ENCODE results near the gene BABAM2. TPM values are rescaled to one million over a fixed set of nuclear protein-coding genes. Genes with fewer than 3 reads are reported as not detected.

BABAM2 gene
- total RNA-seq, 4 donors from 2014 or later: 24.3 to 46.1 (median 44.5) TPM

GRCh38 chr2:28377984-28378678 lies 487.6 kb downstream of the BABAM2 start:
- H3K9me3 ChIP-seq: no peaks in the 10 kb centered on the region

GRCh38 chr2:28378679-28379584 lies 488.4 kb downstream of the BABAM2 start:
- Histone ChIP-seq H3K36me3 (no peaks in the 10 kb centered on the region), H3K4me1 (peaks cover 0 to 5% (median 0%) of the 10 kb centered on the region in 4 donors), H3K27ac (peak overlapping the region in 1 of 4 donors; percentile 77), H3K9me3 (no peaks in the 10 kb centered on the region), H3K27me3 (no peaks in the 10 kb centered on the region), H3K4me3 (no peak overlapping the region)
- DNase-seq (ENCODE audit: low spot score in 2 of 2): no peak
- TF ChIP-seq EP300 (IDR thresholded peaks at IDR 0.05): no peak
- no peak for TF ChIP-seq CTCF (IDR thresholded peaks at IDR 0.05)
- 82 to 84% methylated on average over 15 to 16 of the region's 16 CpGs for WGBS, 2 donors

More at GRCh38 chr2:28377984-28378678, 487.6 kb downstream of the BABAM2 start:
- H3K27ac ChIP-seq: peak overlapping the region in 1 of 4 donors; percentile 77
- TF ChIP-seq POLR2A (IDR thresholded peaks at IDR 0.05) (no peak), EP300 (IDR thresholded peaks at IDR 0.05) (no peak)
- no peak overlapping the region for H3K4me3 ChIP-seq
- H3K36me3 ChIP-seq: no peaks in the 10 kb centered on the region
- H3K4me1 ChIP-seq: peaks cover 0 to 4% (median 0%) of the 10 kb centered on the region in 4 donors
- WGBS, 2 donors: 84 to 86% methylated on average over 9 of the region's 9 CpGs
- DNase-seq (ENCODE audit: low spot score in 2 of 2): no peak
- no peaks in the 10 kb centered on the region for H3K27me3 ChIP-seq

- WGBS, 2 donors: 87% methylated on average over 6 of the region's 6 CpGs
Measured at GRCh38 chr2:28380219-28380618, 489.7 kb downstream of the BABAM2 start.

GRCh38 chr2:28381225-28382180 lies 491.0 kb downstream of the BABAM2 start:
- 85 to 90% methylated on average over 12 of the region's 12 CpGs for WGBS, 2 donors
- H3K4me3 ChIP-seq: no peak overlapping the region
- H3K4me1 ChIP-seq: peaks cover 0 to 5% (median 0%) of the 10 kb centered on the region in 4 donors
- DNase-seq (ENCODE audit: low spot score in 2 of 2): no peak
- no peaks in the 10 kb centered on the region for H3K9me3 ChIP-seq
- no peaks in the 10 kb centered on the region for H3K27me3 ChIP-seq
- peak overlapping the region in 1 of 4 donors; percentile 23 for H3K27ac ChIP-seq
- no peaks in the 10 kb centered on the region for H3K36me3 ChIP-seq
- TF ChIP-seq EP300 (IDR thresholded peaks at IDR 0.05) (no peak), POLR2A (IDR thresholded peaks at IDR 0.05) (no peak), CTCF (IDR thresholded peaks at IDR 0.05) (no peak)

More at GRCh38 chr2:28380219-28380618, 489.7 kb downstream of the BABAM2 start:
- Histone ChIP-seq H3K4me1 (peaks cover 0 to 5% (median 0%) of the 10 kb centered on the region in 4 donors), H3K36me3 (no peaks in the 10 kb centered on the region), H3K27ac (no peak overlapping the region), H3K9me3 (no peaks in the 10 kb centered on the region), H3K27me3 (no peaks in the 10 kb centered on the region), H3K4me3 (no peak overlapping the region)
- no peak for TF ChIP-seq EP300 (IDR thresholded peaks at IDR 0.05)
- no peak for TF ChIP-seq POLR2A (IDR thresholded peaks at IDR 0.05)
- no peak for TF ChIP-seq CTCF (IDR thresholded peaks at IDR 0.05)
- no peak for DNase-seq (ENCODE audit: low spot score in 2 of 2)

GRCh38 chr2:28382755-28383154 lies 492.2 kb downstream of the BABAM2 start:
- WGBS, 2 donors: 83 to 84% methylated on average over 6 to 7 of the region's 7 CpGs
- Histone ChIP-seq H3K27ac (no peak overlapping the region), H3K4me1 (peaks cover 0 to 5% (median 0%) of the 10 kb centered on the region in 4 donors), H3K4me3 (no peak overlapping the region), H3K27me3 (no peaks in the 10 kb centered on the region), H3K36me3 (no peaks in the 10 kb centered on the region), H3K9me3 (no peaks in the 10 kb centered on the region)
- DNase-seq (ENCODE audit: low spot score in 2 of 2): no peak
- no peak for TF ChIP-seq CTCF (IDR thresholded peaks at IDR 0.05)
